K562 (cell line): ENCODE measurements around the gene UBE2J2. TPM values are rescaled to one million over a fixed set of nuclear protein-coding genes. Genes with fewer than 3 reads are reported as not detected.

Experiments used
- ARID2 ChIP-seq: fragments of 450-650 bp; IDR thresholded peaks from 2 replicates; pipeline ENCODE4 v1.6.1; 2017; ENCODE audit warnings: antibody characterized with exemption, mild to moderate bottlenecking
- CREB3L1 ChIP-seq: fragments of 450-650 bp; IDR thresholded peaks from 2 replicates; pipeline ENCODE4 v1.6.1; 2014; ENCODE audit warnings: low read depth, mild to moderate bottlenecking, moderate library complexity, borderline replicate concordance
- CTCF ChIP-seq, 3 experiments: IDR thresholded peaks in 2 of 3; conservative IDR thresholded peaks in 1 of 3; 2 replicates each; pipeline ENCODE4 v1.5.1; 2011 to 2012; ENCODE audit warnings: low read length in 3 of 3, mild to moderate bottlenecking in 3 of 3, control low read depth in 2 of 3, improper control_type of control experiment in 1 of 3, inconsistent platforms in 1 of 3, low read depth in 1 of 3, mixed read lengths in 1 of 3, moderate library complexity in 1 of 3; ENCODE audit not compliant: insufficient read depth in 2 of 3
- CTCFL ChIP-seq: IDR thresholded peaks from 2 replicates; pipeline ENCODE4 v1.6.1; 2011; ENCODE audit warnings: borderline replicate concordance, low read depth, mild to moderate bottlenecking, moderate library complexity, low read length; ENCODE audit not compliant: insufficient read depth, poor library complexity, severe bottlenecking
- E4F1 ChIP-seq: fragments of 250-450 bp; sonication (Bioruptor Pico); IDR thresholded peaks from 2 replicates; pipeline ENCODE4 v1.5.0; 2021; ENCODE audit warnings: mild to moderate bottlenecking, borderline replicate concordance
- MEF2D ChIP-seq: conservative IDR thresholded peaks from 2 replicates; pipeline ENCODE4 v1.6.1; 2016; ENCODE audit warnings: low read depth, missing genetic modification characterization, missing compliant biosample characterization
- MXD1 ChIP-seq: fragments of 250-450 bp; sonication (Bioruptor Pico); IDR thresholded peaks from 2 replicates; pipeline ENCODE4 v1.8.0; 2021; ENCODE audit warnings: borderline replicate concordance, mild to moderate bottlenecking, moderate library complexity; ENCODE audit not compliant: poor library complexity, severe bottlenecking
- NFRKB ChIP-seq: fragments of 450-650 bp; IDR thresholded peaks from 2 replicates; pipeline ENCODE4 v1.6.1; 2016; ENCODE audit warnings: low read depth
- NFYB ChIP-seq: IDR thresholded peaks from 2 replicates; pipeline ENCODE4 v1.6.1; 2011; ENCODE audit warnings: mild to moderate bottlenecking, moderate library complexity; ENCODE audit not compliant: insufficient read length; ENCODE audit errors: extremely low read depth
- POLR2A ChIP-seq: fragments of 450-650 bp; conservative IDR thresholded peaks from 2 replicates; pipeline ENCODE4 v1.6.1; 2016
- POLR2AphosphoS2 ChIP-seq: IDR thresholded peaks from 2 replicates; pipeline ENCODE4 v1.6.1; 2012; ENCODE audit warnings: low read length, improper control_type of control experiment
- RHOXF2B ChIP-seq: fragments of 250-450 bp; sonication (Bioruptor Pico); conservative IDR thresholded peaks from 2 replicates; pipeline ENCODE4 v1.5.1; 2021
- SMAD1 ChIP-seq: fragments of 150-350 bp; IDR thresholded peaks from 2 replicates; pipeline ENCODE4 v1.6.1; 2014; ENCODE audit warnings: low read length, low read depth; ENCODE audit not compliant: partially characterized antibody
- SOX6 ChIP-seq: fragments of 450-650 bp; IDR thresholded peaks from 2 replicates; pipeline ENCODE4 v1.6.1; 2014; ENCODE audit warnings: mild to moderate bottlenecking
- YBX1 ChIP-seq: fragments of 450-650 bp; IDR thresholded peaks from 2 replicates; pipeline ENCODE4 v1.7.1; 2016; ENCODE audit warnings: mild to moderate bottlenecking
- ZKSCAN3 ChIP-seq: fragments of 250-450 bp; sonication (Bioruptor Pico); IDR thresholded peaks from 2 replicates; pipeline ENCODE4 v1.4.0; 2020
- ZNF133 ChIP-seq: fragments of 250-450 bp; sonication (Bioruptor Pico); IDR thresholded peaks from 2 replicates; pipeline ENCODE4 v1.4.0; 2020; ENCODE audit warnings: mild to moderate bottlenecking
- ZNF398 ChIP-seq: fragments of 250-450 bp; sonication (Bioruptor Pico); IDR thresholded peaks from 2 replicates; pipeline ENCODE4 v1.8.0; 2021; ENCODE audit warnings: moderate library complexity, mild to moderate bottlenecking, inconsistent platforms
- polyA plus RNA-seq, 8 experiments: library from polyadenylated mRNA; depleted of rRNA in 4 of 8; stranded (reverse) in 5 of 8; unstranded in 3 of 8; fragments of >200 nt; fragmentation: Nextera tagmentation in 2 of 8; fragmentation: Illumina TruSeq in 1 of 8; extraction: Ambion mirVana in 2 of 8; extraction: Trizol in 1 of 8; gene quantifications; 2 replicates each; pipeline versions ENCODE4 v1.2.1 to v1.2.3, GENCODE V29; 2011 to 2014; ENCODE audit warnings: inconsistent platforms in 1 of 8, missing spikeins in 1 of 8
- total RNA-seq, 7 experiments: library from RNA; depleted of rRNA in 6 of 7; stranded (reverse); fragments of >200 nt in 6 of 7; fragmentation: Illumina TruSeq in 2 of 7; extraction: Trizol in 2 of 7; gene quantifications; 2 replicates each; pipeline versions ENCODE4 v1.2.1 to v1.2.3, GENCODE V29; 2011 to 2021; ENCODE audit warnings: low replicate concordance in 1 of 7

Gene UBE2J2
- total and polyA plus RNA-seq, 9 of the 15 experiments (the other 6 are each of a cell fraction or from before 2014, with no cell fraction given): 0.93 to 112 (median 75.5) TPM

GRCh38 chr1:1222575-1223225, 51.0 kb downstream of the UBE2J2 start (continued):
- TF ChIP-seq E4F1 (CRISPR knock-in tag) (no peak), SMAD1 (no peak), SOX6 (no peak), RHOXF2B (CRISPR knock-in tag) (no peak), CTCFL (no peak), ARID2 (peak; percentile 37; the same call in 1 of the 2 replicates), NFYB (no peak), POLR2A (no peak; the same call in 1 of the 2 replicates), ZNF398 (no peak), POLR2AphosphoS2 (no peak), CREB3L1 (no peak), NFRKB (no peak), CTCF (IDR thresholded peaks at IDR 0.05 in 2 of 3, conservative IDR thresholded peaks at IDR 0.05 in 1 of 3; ENCODE audit: insufficient read depth in 2 of 3, low read depth in 1 of 3, low read length in 3 of 3) (no peak), MXD1 (CRISPR knock-in tag) (no peak), ZNF133 (CRISPR knock-in tag) (no peak), ZKSCAN3 (CRISPR knock-in tag) (no peak), MEF2D (no peak), YBX1 (no peak)
